ENCODE results near the gene PPP1R1B. TPM values are rescaled to one million over a fixed set of nuclear protein-coding genes. Genes with fewer than 3 reads are reported as not detected.

PPP1R1B gene
- total and polyA plus RNA-seq, 2 donors (not counting 1 experiment from before 2014, with no cell fraction given) = not detected

DNA sequence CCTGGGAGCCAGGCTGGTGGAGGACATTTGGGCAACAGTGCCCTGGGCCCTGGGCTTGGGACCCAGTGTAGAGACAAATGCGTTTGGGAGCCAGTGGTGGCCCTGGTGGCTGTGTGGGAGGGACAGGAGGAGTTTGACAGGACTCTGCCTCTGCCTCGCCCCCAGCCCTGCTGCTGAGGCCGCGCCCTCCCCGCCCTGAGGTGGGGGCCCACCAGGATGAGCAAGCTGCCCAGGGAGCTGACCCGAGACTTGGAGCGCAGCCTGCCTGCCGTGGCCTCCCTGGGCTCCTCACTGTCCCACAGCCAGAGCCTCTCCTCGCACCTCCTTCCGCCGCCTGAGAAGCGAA, 26.5 kb downstream of the PPP1R1B start:
- DNase-seq = no peak
- H3K9ac ChIP-seq (ENCODE audit: low read length) = no peak overlapping the region
- no peak for ATAC-seq (ENCODE audit: low read depth)
- CTCF ChIA-PET = interaction anchor here (0.9 to 5.2 kb wide), 18 partner anchors 9 to 218 kb away, joined by 3 to 61 read pairs (median 4); partner anchors contain the start of genes MIEN1, PGAP3, PNMT and TCAP
- no peak overlapping the region for H3K4me3 Mint-ChIP-seq
- H3K4me3 ChIP-seq (ENCODE audit: control extremely low read depth in 1 of 5, extremely low read depth in 1 of 5, insufficient read depth in 1 of 5, low read depth in 2 of 5, low read length in 4 of 5) = no peak overlapping the region
- no peaks in the 10 kb centered on the region for H3K27me3 ChIP-seq (replicated peaks in 1 of 4; ENCODE audit: control extremely low read depth in 1 of 4, control insufficient read depth in 3 of 4, insufficient read depth in 4 of 4, low read length in 3 of 4)
- TF ChIP-seq EZH2 (IDR thresholded peaks at IDR 0.05; ENCODE audit: borderline replicate concordance, insufficient read depth, low read depth, low read length, poor library complexity, severe bottlenecking) (no peak), CTCF (IDR thresholded peaks at IDR 0.05) (no peak)
- H3K27ac ChIP-seq (ENCODE audit: low read length in 2 of 2) = no peak overlapping the region
- peaks cover 50% of the 10 kb centered on the region for H3K79me2 ChIP-seq (ENCODE audit: control insufficient read depth, insufficient read depth, low read length)
- H3K27me3 Mint-ChIP-seq = no peaks in the 10 kb centered on the region
- H3K4me2 ChIP-seq (replicated peaks; ENCODE audit: low read depth, low read length, poor library complexity, severe bottlenecking) = no peak overlapping the region
- H3K9me3 ChIP-seq (ENCODE audit: control extremely low read depth in 1 of 3, control insufficient read depth in 2 of 3, insufficient read depth in 1 of 3, low read length in 2 of 3) = no peaks in the 10 kb centered on the region
- intact Hi-C loops (cut with micrococcal nuclease) = no loop called here
- POLR2A ChIA-PET = interaction anchor here (1.0 kb wide), 1 partner anchor 77 kb away, joined by 5 read pairs; the partner anchor contains the start of gene MIEN1
- H4K20me1 ChIP-seq (ENCODE audit: control insufficient read depth, insufficient read depth, low read length, poor library complexity, severe bottlenecking) = peaks cover 52% of the 10 kb centered on the region
- H3K4me1 Mint-ChIP-seq = peaks cover 36% of the 10 kb centered on the region
- H3K9me3 Mint-ChIP-seq (ENCODE audit: insufficient read depth) = no peaks in the 10 kb centered on the region
- H3K36me3 ChIP-seq (replicated peaks in 1 of 2; ENCODE audit: control extremely low read depth in 1 of 2, control insufficient read depth in 1 of 2, extremely low read depth in 1 of 2, insufficient read depth in 2 of 2, low read length in 1 of 2) = peaks cover 0 to 23% of the 10 kb centered on the region in 2 experiments
- peaks cover 2 to 11% of the 10 kb centered on the region in 2 donors for H3K4me1 ChIP-seq (ENCODE audit: control insufficient read depth in 2 of 2, insufficient read depth in 2 of 2, low read length in 2 of 2)
- H2AFZ ChIP-seq (ENCODE audit: insufficient read depth, low read depth, low read length, poor library complexity, severe bottlenecking) = no peak overlapping the region
- WGBS (ENCODE audit: insufficient coverage) = 92% methylated on average over 11 of the region's 12 CpGs
- no peak overlapping the region for H3K27ac Mint-ChIP-seq

GRCh38 chr17:39653662-39654331, 27.0 kb downstream of the PPP1R1B start:
- no peak overlapping the region for H3K27ac Mint-ChIP-seq
- H3K4me1 Mint-ChIP-seq = peaks cover 36% of the 10 kb centered on the region
- intact Hi-C loops (cut with micrococcal nuclease) = no loop called here
- Histone ChIP-seq H3K4me3 (ENCODE audit: control extremely low read depth in 1 of 5, extremely low read depth in 1 of 5, insufficient read depth in 1 of 5, low read depth in 2 of 5, low read length in 4 of 5) (no peak overlapping the region), H3K36me3 (replicated peaks in 1 of 2; ENCODE audit: control extremely low read depth in 1 of 2, control insufficient read depth in 1 of 2, extremely low read depth in 1 of 2, insufficient read depth in 2 of 2, low read length in 1 of 2) (peaks cover 0 to 19% of the 10 kb centered on the region in 2 experiments), H3K4me1 (ENCODE audit: control insufficient read depth in 2 of 2, insufficient read depth in 2 of 2, low read length in 2 of 2) (peaks cover 8 to 16% of the 10 kb centered on the region in 2 donors), H3K9me3 (ENCODE audit: control extremely low read depth in 1 of 3, control insufficient read depth in 2 of 3, insufficient read depth in 1 of 3, low read length in 2 of 3) (no peaks in the 10 kb centered on the region), H2AFZ (ENCODE audit: insufficient read depth, low read depth, low read length, poor library complexity, severe bottlenecking) (no peak overlapping the region), H3K27me3 (replicated peaks in 1 of 4; ENCODE audit: control extremely low read depth in 1 of 4, control insufficient read depth in 3 of 4, insufficient read depth in 4 of 4, low read length in 3 of 4) (no peaks in the 10 kb centered on the region), H3K4me2 (replicated peaks; ENCODE audit: low read depth, low read length, poor library complexity, severe bottlenecking) (no peak overlapping the region), H3K79me2 (ENCODE audit: control insufficient read depth, insufficient read depth, low read length) (peaks cover 45% of the 10 kb centered on the region), H4K20me1 (ENCODE audit: control insufficient read depth, insufficient read depth, low read length, poor library complexity, severe bottlenecking) (peaks cover 47% of the 10 kb centered on the region), H3K9ac (ENCODE audit: low read length) (no peak overlapping the region), H3K27ac (ENCODE audit: low read length in 2 of 2) (no peak overlapping the region)
- DNase-seq = peak; percentile 71
- no peaks in the 10 kb centered on the region for H3K27me3 Mint-ChIP-seq
- no peaks in the 10 kb centered on the region for H3K9me3 Mint-ChIP-seq (ENCODE audit: insufficient read depth)
- WGBS (ENCODE audit: insufficient coverage) = 76% methylated on average over 11 of the region's 14 CpGs
- peak; percentile 71 for ATAC-seq (ENCODE audit: low read depth)
- TF ChIP-seq EZH2 (IDR thresholded peaks at IDR 0.05; ENCODE audit: borderline replicate concordance, insufficient read depth, low read depth, low read length, poor library complexity, severe bottlenecking) (no peak), CTCF (IDR thresholded peaks at IDR 0.05) (peak; percentile 80)
- POLR2A ChIA-PET = interaction anchor here (1.0 kb wide), 1 partner anchor 76 kb away, joined by 5 read pairs; the partner anchor contains the start of gene MIEN1
- no peak overlapping the region for H3K4me3 Mint-ChIP-seq
- CTCF ChIA-PET = interaction anchor here (0.6 to 5.2 kb wide), 18 partner anchors 9 to 762 kb away, joined by 3 to 61 read pairs (median 4); partner anchors contain the start of genes MIEN1, PGAP3, PNMT and TCAP

Data from B cell (primary cell).